ENCODE measurements around the gene FGF9. TPM values are rescaled to one million over a fixed set of nuclear protein-coding genes. Genes with fewer than 3 reads are reported as not detected.

The FGF9 gene
- polyA plus RNA-seq, 1 donor (not counting 4 experiments of a cell fraction or from before 2014, with no cell fraction given), result not detected

DNA sequence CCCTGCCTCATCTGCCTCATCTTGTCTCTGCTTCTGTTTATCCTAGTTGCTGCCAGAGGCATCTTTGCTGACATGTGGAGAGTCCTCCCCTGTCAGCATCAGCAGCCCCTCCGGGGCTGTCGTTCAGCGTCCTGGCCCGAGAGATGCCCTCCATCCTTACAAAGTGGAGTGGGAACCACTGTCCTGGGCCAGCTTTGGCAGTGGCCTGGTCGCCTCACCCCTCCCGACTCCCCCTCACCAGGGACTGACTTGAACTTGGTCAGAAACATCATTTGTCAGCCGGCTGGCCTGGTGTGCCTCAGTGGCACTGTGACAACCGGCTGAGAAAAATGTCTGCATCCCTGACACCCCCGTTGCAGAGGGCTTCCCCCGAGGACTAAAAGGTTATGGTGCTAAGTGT, 20.6 kb downstream of the FGF9 start:
- TF ChIP-seq EZH2 (IDR thresholded peaks at IDR 0.05; ENCODE audit: low read length), result no peak
- TF ChIP-seq CTCF (optimal IDR thresholded peaks at IDR 0.05 in 1 of 3, IDR thresholded peaks at IDR 0.05 in 1 of 3, conservative IDR thresholded peaks at IDR 0.05 in 1 of 3; ENCODE audit: extremely low read depth in 1 of 3, insufficient read depth in 2 of 3, low read length in 3 of 3), result no peak
- H3K9me1 ChIP-seq (ENCODE audit: control insufficient read depth, extremely low read depth, insufficient read depth, low read length), result no peaks in the 10 kb centered on the region
- H3K9ac ChIP-seq (ENCODE audit: control insufficient read depth, extremely low read depth, insufficient read depth, low read length), result no peak overlapping the region
- DNase-seq (ENCODE audit: low read depth, low spot score), result no peak
- peaks cover 15% of the 10 kb centered on the region for H3K4me1 ChIP-seq (ENCODE audit: control insufficient read depth, extremely low read depth, insufficient read depth, low read length)
- no peak overlapping the region for H3K4me2 ChIP-seq (ENCODE audit: control insufficient read depth, extremely low read depth, insufficient read depth, low read depth, low read length)
- H3K9me3 ChIP-seq (ENCODE audit: control insufficient read depth, low read depth, low read length), result no peaks in the 10 kb centered on the region
- dilution Hi-C loops (cut with MboI; ENCODE audit: extremely low pct_ligation_motif_present, low sequenced_read_pairs), result no loop called here
- no peaks in the 10 kb centered on the region for H3K79me2 ChIP-seq (ENCODE audit: control insufficient read depth, insufficient read depth, low read length)
- no peak for FAIRE-seq
- H2AFZ ChIP-seq (ENCODE audit: control insufficient read depth, low read length), result no peak overlapping the region
- no peaks in the 10 kb centered on the region for H3K36me3 ChIP-seq (ENCODE audit: control insufficient read depth in 2 of 2, extremely low read depth in 1 of 2, insufficient read depth in 2 of 2, low read length in 2 of 2)
- no peaks in the 10 kb centered on the region for H3K27me3 ChIP-seq (ENCODE audit: control insufficient read depth, extremely low read depth, insufficient read depth, low read length)
- no peak overlapping the region for H3K4me3 ChIP-seq (ENCODE audit: control insufficient read depth in 2 of 3, extremely low read depth in 1 of 3, insufficient read depth in 2 of 3, low read depth in 1 of 3, low read length in 3 of 3)
- H4K20me1 ChIP-seq (ENCODE audit: control insufficient read depth, extremely low read depth, insufficient read depth, low read length), result no peaks in the 10 kb centered on the region
- no peak overlapping the region for H3K27ac ChIP-seq (ENCODE audit: control insufficient read depth, insufficient read depth, low read length)

DNA sequence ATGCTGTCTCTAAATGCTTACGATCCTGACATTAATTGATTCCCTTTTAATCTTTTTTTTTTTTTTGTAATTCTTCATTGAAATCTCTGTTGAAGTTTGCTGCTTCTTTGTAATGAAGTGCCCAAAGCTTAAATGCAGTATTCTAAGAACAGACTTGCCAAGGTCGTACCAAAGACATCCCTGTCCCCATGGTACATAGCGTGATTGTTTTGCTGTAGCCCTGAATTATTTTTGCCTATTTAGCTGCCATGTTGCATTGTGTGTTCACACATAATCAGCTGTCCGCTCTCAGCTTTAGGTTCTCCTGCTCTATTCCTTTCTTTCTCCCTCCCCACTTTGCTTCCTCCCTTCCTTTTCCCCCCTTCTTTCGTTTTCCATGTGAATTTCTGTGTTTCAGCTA, 21.1 kb downstream of the FGF9 start:
- Histone ChIP-seq H3K4me3 (ENCODE audit: control insufficient read depth in 2 of 3, extremely low read depth in 1 of 3, insufficient read depth in 2 of 3, low read depth in 1 of 3, low read length in 3 of 3) (no peak overlapping the region), H3K27ac (ENCODE audit: control insufficient read depth, insufficient read depth, low read length) (no peak overlapping the region), H2AFZ (ENCODE audit: control insufficient read depth, low read length) (no peak overlapping the region), H4K20me1 (ENCODE audit: control insufficient read depth, extremely low read depth, insufficient read depth, low read length) (no peaks in the 10 kb centered on the region), H3K4me1 (ENCODE audit: control insufficient read depth, extremely low read depth, insufficient read depth, low read length) (peaks cover 15% of the 10 kb centered on the region), H3K36me3 (ENCODE audit: control insufficient read depth in 2 of 2, extremely low read depth in 1 of 2, insufficient read depth in 2 of 2, low read length in 2 of 2) (no peaks in the 10 kb centered on the region), H3K27me3 (ENCODE audit: control insufficient read depth, extremely low read depth, insufficient read depth, low read length) (no peaks in the 10 kb centered on the region), H3K79me2 (ENCODE audit: control insufficient read depth, insufficient read depth, low read length) (no peaks in the 10 kb centered on the region), H3K9me1 (ENCODE audit: control insufficient read depth, extremely low read depth, insufficient read depth, low read length) (no peaks in the 10 kb centered on the region), H3K9ac (ENCODE audit: control insufficient read depth, extremely low read depth, insufficient read depth, low read length) (no peak overlapping the region), H3K9me3 (ENCODE audit: control insufficient read depth, low read depth, low read length) (no peaks in the 10 kb centered on the region), H3K4me2 (ENCODE audit: control insufficient read depth, extremely low read depth, insufficient read depth, low read depth, low read length) (no peak overlapping the region)
- DNase-seq (ENCODE audit: low read depth, low spot score) (no peak), FAIRE-seq (no peak)
- TF ChIP-seq EZH2 (IDR thresholded peaks at IDR 0.05; ENCODE audit: low read length) (no peak), CTCF (optimal IDR thresholded peaks at IDR 0.05 in 1 of 3, IDR thresholded peaks at IDR 0.05 in 1 of 3, conservative IDR thresholded peaks at IDR 0.05 in 1 of 3; ENCODE audit: extremely low read depth in 1 of 3, insufficient read depth in 2 of 3, low read length in 3 of 3) (no peak)
- dilution Hi-C loops (cut with MboI; ENCODE audit: extremely low pct_ligation_motif_present, low sequenced_read_pairs), result no loop called here
